ENCODE measurements around the gene DLG1.

DLG1 gene

DNA sequence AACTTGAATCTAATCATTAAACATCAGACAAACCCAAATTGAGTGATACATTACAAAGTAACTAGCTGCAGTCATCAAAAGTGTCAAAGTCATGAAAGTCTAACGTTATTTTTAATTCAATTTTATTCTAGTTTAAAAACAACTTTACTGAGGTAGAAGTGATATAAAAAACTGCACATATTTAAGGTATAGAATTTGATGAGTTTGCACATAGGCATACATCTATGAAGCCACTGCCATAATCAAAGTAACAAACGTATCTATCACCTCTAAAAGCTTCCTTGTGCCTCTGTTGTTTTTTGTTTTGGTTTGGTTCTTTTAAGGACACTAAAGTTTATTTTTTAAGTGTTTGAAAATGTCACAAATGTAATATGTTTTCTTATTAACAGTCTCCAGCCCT lies 130.9 kb downstream of the DLG1 start:
- no peak for DNase-seq

GRCh38 chr3:197165890-197166289 lies 132.5 kb downstream of the DLG1 start:
- no peak for DNase-seq

- DNase-seq: no peak
These were observed 143.4 kb downstream of the DLG1 start for GRCh38 chr3:197155046-197155445.

DNA sequence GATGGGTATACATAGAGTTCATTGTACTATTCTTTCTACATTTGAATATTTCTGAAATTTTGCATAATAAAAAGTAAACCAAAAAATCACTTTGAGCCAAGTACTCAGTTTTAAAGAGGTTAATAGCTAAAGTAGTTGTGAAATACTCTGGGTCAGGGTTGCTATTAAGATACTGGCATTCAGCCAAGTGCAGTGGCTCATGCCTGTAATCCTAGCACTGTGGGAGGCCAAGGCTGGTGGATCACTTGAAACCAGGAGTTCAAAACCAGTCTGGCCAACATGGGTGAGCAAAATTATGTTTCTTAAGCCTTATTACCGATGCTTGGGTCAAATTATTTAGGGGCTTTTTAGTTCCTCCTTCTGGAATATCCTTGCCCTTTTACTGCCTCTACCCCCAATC lies 146.8 kb downstream of the DLG1 start:
- DNase-seq: no peak

DNA sequence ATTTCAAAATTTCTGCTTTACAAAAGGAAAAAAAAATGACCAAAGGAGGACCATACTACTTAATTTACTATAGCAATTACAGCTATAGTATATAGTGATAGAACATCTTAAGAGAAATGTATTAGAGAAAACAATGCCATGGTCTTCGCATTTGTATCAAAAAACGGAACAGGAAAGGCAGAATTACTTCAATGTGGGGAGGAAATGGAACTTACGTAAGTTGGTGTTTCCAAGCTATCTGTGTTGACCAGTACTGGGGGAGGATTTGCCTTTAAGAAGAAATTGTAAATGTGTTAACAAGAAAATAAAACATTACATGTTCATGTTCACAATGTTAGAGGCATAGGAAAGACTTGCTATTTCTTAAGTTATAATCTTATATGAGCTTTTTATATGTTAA lies 148.9 kb downstream of the DLG1 start:
- DNase-seq: no peak

DNA sequence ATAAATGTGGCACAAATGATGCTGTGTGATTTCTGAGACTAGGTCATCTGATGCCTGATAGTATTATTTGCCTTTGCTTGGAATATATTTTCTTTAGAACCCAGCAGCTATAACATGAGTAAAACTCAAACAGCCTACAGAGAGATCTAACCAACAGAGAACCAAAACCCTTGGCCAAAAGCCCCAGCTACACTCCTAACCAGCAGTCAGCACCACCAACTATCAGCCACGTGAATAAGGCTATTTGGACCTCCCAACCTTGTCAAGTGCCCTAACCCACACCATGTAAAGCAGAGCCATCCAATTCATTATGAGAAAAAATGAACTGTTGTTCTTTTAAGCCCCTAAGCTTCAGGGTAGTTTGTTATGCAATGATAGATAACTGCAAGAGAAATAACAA lies 154.2 kb downstream of the DLG1 start:
- no peak for DNase-seq

DNA sequence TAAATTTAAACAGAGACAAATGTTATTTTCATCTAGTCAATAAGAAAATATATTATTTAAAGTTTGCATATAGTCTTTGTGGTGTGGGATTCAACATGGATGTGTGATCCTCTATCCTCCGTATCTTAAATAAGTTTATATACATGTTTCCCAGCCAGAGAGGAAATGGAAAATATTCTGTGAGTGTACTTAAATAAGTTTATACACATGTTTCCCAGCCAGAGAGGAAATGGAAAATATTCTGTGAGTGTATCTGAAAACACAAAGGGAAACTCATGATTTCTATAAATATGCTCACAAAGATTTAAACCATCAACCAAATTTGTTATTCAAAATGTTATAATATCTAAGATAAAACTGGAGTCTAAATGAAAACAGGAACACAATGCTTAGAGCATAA lies 158.8 kb downstream of the DLG1 start:
- DNase-seq: no peak

DNA sequence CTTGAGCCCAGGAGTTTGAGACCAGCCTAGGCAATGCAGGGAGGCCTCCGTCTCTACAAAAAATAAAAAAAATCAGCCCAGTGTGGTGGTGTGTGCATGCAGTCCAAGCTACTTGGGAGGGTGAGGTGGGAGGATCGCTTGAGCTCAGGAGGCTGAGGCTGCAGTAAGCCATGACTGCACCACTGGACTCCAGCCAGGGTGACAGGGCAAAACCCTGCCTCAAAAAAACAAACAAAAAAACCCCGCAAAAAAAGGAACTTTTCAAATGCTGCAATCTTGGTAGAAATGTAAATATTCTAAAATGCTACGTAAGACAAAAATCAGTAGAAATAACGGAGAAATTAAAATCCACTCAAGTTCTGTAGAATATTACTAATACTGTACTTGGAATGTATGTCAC lies 160.7 kb downstream of the DLG1 start:
- DNase-seq: no peak

- no peak for DNase-seq
These were observed 161.7 kb downstream of the DLG1 start for GRCh38 chr3:197136744-197137143.

- DNase-seq: no peak
These were observed 163.2 kb downstream of the DLG1 start for GRCh38 chr3:197135212-197135611.

DNA sequence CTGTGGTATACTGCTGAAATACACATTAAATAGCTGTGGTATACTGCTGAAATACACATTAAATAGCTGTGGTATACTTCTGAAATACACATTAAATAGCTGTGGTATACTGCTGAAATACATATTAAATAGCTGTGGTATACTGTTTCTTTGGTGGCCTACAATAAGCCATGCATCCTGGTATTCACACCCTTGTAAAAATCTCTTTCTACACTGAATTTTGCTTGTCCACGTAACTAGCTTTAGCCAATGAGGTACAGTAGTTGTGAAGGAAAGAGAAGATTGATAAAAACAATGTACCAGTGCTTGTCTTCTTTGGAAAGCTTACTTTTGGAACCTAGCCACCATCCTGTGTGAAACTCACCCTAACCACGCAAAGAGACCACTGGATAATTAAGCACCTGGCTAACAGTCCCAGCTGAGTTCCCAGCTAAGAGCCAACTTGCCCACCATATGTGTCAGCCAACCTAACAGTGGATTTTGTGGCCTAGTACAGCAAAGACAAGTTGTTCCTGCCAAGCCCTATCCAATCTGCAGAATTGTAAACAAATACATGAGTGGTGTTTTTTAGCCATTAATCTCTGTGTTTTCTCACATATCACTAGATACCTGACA lies 165.4 kb downstream of the DLG1 start:
- DNase-seq: no peak

- DNase-seq: no peak
These were observed 172.8 kb downstream of the DLG1 start for GRCh38 chr3:197125636-197126035.

DNA sequence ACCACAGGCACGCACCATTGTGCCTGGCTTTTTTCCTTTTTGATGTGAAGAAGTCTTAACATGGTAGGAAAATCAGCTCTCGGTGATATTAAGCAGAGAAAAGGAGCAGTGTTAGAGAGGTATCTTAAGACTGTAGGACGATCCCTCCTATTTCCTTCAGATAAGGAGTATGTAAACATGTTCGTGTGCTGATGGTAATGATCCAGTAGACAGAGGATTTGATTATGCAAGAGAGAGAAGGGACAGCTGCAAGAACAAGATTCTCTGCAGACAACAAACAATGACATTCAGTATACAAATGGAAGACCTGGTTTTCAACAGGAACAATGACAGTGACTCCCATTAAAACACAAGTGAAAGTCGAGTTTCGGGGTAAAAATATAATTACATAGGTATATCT lies 173.7 kb downstream of the DLG1 start:
- no peak for DNase-seq

GRCh38 chr3:197122394-197122793 lies 176.0 kb downstream of the DLG1 start:
- no peak for DNase-seq

DNA sequence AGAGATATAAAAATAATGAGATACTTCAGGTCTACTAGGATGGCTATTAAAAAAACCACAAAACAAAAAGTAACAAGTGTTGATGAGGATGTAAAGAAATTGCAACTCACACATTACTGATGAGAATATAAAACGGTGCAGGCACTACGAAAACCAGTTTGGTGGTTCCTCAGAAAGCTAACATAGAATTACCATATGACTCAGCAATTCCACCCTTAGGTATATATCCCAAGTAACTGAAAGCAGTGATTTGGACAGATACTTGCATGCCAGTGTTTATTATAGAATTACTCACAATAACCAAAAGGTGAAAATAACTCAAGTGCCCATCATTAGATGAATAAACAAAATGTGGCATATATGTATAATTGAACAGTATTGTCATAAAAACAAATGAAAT lies 181.3 kb downstream of the DLG1 start:
- DNase-seq: no peak

DNA sequence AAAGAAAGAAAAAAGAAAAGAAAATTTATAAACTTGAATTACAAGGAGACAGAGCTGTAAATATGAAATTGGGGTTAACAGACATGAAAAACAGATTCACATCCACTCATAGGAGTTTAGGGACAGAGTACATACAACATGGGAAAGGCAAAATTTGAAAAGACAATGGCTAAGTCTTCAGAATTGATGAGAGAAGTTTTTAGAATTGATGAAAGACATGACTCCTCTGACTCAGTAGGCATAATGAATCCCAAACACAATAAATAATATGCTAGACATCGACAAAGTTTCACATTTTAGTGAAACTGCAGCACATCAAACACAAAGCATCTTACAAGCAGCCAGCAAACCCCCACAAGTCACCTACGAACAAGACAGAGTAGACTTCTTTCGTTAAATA lies 184.4 kb downstream of the DLG1 start:
- DNase-seq: no peak

- no peak for DNase-seq
These were observed 186.7 kb downstream of the DLG1 start for GRCh38 chr3:197111685-197112084.

DNA sequence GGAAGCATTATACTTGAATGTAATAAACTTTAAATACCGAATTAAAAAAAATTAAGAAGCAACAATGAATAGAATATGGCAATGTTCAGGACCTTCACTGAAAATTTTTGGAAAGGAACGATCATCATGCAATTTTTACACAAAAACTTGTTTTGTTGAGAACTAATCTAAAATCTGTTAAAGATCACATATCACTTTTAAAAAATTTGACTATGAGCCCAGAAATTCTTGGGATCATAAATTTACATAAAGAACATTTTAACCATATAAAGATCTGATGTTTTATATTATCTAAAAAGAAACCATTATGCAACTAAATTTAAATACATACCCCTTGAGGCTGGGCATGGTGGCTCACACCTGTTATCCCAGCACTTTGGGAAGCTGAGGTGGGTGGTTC lies 192.6 kb downstream of the DLG1 start:
- no peak for DNase-seq

- DNase-seq: no peak
These were observed 193.7 kb downstream of the DLG1 start for GRCh38 chr3:197104738-197105137.

GRCh38 chr3:197103766-197104165 lies 194.6 kb downstream of the DLG1 start:
- no peak for DNase-seq

GRCh38 chr3:197093871-197094270 lies 204.5 kb downstream of the DLG1 start:
- no peak for DNase-seq

DNA sequence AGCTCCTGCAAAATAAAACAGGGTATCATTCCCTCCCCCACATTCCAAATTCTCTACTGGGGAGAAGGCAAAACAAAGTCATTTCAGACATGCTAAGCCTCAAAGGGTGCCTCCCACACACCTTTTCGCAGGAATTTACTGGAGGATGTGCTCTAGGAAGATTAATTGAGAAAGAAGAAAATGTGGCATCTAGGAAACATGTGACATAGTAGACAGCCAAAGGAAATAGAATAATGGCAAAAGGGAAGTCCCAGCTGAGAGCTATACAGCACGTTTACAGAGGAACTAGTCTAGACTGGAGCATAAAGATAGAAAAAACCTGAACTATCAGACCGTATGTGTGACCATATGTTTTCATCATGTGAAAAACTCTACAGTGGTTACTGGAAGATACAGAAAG lies 210.0 kb downstream of the DLG1 start:
- DNase-seq: no peak

DNA sequence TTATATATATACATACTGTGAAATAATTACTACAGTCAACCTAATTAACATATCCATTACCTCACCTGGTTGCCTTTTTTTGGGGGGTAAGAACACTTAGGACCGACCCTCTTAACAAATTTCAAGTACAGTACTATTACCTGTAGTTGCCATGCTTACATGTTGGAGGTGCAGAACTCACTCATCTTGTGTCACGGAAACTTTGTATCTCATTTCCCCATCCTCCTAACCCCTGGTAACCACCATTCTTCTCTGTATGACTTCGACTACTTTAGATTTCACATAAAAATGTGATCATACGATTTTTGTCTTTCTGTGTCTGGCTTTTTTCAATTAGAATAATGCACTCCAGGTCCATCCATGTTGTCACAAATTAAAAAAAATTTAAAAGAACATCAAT lies 213.3 kb downstream of the DLG1 start:
- no peak for DNase-seq

- DNase-seq: no peak
These were observed 214.9 kb downstream of the DLG1 start for GRCh38 chr3:197083486-197083885.

GRCh38 chr3:197082871-197083270 lies 215.5 kb downstream of the DLG1 start:
- no peak for DNase-seq

- DNase-seq: no peak
These were observed 218.1 kb downstream of the DLG1 start for GRCh38 chr3:197080344-197080743.
